ENCODE results near the gene ZSCAN10. TPM values are rescaled to one million over a fixed set of nuclear protein-coding genes. Genes with fewer than 3 reads are reported as not detected.

Gene ZSCAN10
- total and polyA plus RNA-seq, 8 donors: 0.35 TPM; not detected in 7

DNA sequence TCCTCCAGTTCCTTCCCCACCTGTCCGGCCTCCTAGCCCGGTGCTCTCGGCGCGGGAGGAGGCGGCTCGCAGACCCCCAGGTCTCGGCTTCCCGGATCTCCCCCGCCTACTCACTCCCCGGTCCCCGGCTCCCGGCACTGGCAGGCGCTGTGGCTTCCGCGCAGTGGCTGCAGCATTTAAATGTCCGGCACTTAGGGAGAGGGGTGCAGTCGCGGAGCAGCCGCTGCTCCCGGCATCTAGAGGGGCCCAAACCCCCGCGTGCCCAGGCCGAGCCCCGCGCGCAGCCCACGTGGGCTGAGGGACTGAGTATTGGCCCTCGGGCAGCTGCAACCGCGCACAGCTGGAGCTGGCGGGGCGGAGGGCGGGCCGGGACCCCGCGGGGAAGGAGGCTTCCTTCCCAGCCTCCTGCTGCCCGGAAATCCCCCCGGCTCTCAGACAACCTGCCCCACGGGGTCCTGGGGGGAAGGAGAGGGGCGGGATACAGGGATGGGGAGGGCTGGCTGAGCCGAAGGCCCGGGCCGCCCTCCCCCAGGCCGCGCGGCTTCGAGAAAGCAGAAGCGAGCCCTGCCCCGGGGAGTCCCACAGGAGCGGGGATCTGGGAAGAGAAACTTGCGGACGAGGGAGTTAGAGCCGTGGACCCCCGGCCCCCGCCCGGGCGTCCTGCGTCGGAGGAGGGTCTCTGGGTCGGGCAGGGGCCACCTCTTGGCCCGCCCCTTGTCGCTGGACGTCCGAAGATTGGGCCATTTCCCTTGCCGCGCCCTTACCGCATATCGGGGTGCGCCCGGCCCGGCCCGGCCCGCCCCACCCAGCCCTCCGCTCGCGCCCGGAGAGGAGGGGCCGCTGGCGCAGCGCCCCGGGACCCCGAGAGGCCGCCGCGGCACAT lies 53.1 kb downstream of the ZSCAN10 start, which contains the start of gene MMP25:
Gene MMP25, plus strand, starts transcription at position 804 of the 883 bp plus-strand sequence. CDS start 357 bp downstream, outside the sequence.
- TF ChIP-seq, protein P1, sequence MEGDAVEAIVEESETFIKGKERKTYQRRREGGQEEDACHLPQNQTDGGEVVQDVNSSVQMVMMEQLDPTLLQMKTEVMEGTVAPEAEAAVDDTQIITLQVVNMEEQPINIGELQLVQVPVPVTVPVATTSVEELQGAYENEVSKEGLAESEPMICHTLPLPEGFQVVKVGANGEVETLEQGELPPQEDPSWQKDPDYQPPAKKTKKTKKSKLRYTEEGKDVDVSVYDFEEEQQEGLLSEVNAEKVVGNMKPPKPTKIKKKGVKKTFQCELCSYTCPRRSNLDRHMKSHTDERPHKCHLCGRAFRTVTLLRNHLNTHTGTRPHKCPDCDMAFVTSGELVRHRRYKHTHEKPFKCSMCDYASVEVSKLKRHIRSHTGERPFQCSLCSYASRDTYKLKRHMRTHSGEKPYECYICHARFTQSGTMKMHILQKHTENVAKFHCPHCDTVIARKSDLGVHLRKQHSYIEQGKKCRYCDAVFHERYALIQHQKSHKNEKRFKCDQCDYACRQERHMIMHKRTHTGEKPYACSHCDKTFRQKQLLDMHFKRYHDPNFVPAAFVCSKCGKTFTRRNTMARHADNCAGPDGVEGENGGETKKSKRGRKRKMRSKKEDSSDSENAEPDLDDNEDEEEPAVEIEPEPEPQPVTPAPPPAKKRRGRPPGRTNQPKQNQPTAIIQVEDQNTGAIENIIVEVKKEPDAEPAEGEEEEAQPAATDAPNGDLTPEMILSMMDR (IDR thresholded peaks at IDR 0.05): no peak
- Histone ChIP-seq H3K9me3 (no peaks in the 10 kb centered on the region), H3K27me3 (peaks cover 0 to 32% (median 0%) of the 10 kb centered on the region in 4 donors), H3K4me1 (peaks cover 0 to 15% (median 12%) of the 10 kb centered on the region in 3 donors), H3K4me3 (peak within 1 kb of the TSS; percentile 24 to 56 (median 26)), H3K36me3 (no peaks in the 10 kb centered on the region), H3K27ac (no peak within 1 kb of the TSS)
- intact Hi-C loops (cut with DNase I): no loop called here
- DNase-seq: peak in 2 of 6 donors; percentile 74 to 78
- ATAC-seq: peak; percentile 30 to 72 (median 54)
- FAIRE-seq: no peak
- WGBS, 2 donors: 1 to 2% methylated on average over 44 to 86 of the region's 86 CpGs

DNA sequence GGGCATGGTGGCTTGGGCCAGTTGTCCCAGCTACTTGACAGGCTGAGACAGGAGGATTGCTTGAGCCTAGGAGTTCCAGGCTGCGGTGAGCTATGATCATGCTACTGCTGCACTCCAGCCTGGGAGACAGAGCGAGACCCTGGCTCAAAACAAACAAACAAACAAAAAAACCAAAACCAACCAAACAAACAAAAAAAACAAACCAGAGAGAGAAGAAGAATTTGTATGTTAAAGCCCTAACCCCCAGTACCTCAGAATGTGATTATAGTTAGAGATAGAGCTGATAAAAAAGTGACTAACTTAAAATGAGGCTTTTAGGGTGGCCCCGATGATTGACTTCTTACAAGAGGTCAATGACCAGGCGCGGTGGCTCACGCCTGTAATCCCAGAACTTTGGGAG lies 54.4 kb downstream of the ZSCAN10 start:
- WGBS, 2 donors: 89 to 91% methylated on average over 6 of the region's 6 CpGs
- intact Hi-C loops (cut with DNase I): no loop called here
- H3K36me3 ChIP-seq: no peaks in the 10 kb centered on the region
- no peak for FAIRE-seq
- DNase-seq: no peak
- no peaks in the 10 kb centered on the region for H3K9me3 ChIP-seq
- H3K4me3 ChIP-seq: no peak overlapping the region
- no peak overlapping the region for H3K27ac ChIP-seq
- H3K27me3 ChIP-seq: peaks cover 0 to 30% (median 0%) of the 10 kb centered on the region in 4 donors
- ATAC-seq: no peak
- TF ChIP-seq, protein P1 (IDR thresholded peaks at IDR 0.05): no peak
- H3K4me1 ChIP-seq: peaks cover 0 to 15% (median 12%) of the 10 kb centered on the region in 3 donors

DNA sequence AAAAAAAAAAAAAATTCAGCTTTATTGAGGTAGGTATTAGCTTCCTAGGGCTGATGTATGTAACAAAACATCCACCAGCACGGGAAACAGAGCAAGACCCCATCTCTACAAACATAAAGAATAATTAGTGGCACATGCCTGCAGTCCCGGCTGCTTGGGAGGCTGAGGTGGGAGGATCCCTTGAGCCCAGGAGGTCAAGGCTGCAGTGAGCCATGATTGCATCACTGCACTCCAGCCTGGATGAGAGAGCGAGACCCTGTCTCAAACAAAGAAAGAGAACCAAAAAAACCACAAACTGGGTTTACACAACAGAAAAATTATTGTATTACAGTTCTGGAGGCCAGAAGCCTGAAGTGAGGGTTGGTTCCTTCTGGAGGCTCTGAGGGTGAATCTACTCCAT lies 56.7 kb downstream of the ZSCAN10 start:
- intact Hi-C loops (cut with DNase I): no loop called here
- ATAC-seq: no peak
- no peak for FAIRE-seq
- DNase-seq: no peak
- TF ChIP-seq, protein P1 (IDR thresholded peaks at IDR 0.05): no peak
- Histone ChIP-seq H3K27ac (no peak overlapping the region), H3K4me3 (no peak overlapping the region), H3K27me3 (peaks cover 0 to 28% (median 0%) of the 10 kb centered on the region in 4 donors), H3K9me3 (no peaks in the 10 kb centered on the region), H3K36me3 (no peaks in the 10 kb centered on the region), H3K4me1 (peaks cover 0 to 20% (median 20%) of the 10 kb centered on the region in 3 donors)
- 91 to 93% methylated on average over 3 of the region's 3 CpGs for WGBS, 2 donors

DNA sequence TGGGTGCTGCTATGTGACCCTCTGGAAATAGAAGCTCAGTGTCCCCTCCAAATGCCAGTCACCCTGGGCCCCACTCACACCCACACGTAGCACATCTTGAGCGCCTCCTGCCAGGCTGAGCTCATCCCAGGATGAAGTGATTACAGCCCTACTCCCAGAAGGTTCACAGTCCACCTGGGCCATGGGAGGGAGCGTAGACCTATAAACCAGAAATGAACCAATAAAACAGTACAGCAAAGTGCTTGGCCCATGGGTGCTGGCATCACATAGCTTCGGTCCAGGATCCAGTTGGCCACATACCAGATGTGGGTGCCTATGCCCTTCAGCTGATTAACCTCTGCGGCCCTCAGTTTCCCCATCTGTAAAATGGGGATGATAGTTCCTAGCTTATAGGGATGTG lies 60.2 kb downstream of the ZSCAN10 start:
- Histone ChIP-seq H3K9me3 (no peaks in the 10 kb centered on the region), H3K27ac (no peak overlapping the region), H3K36me3 (no peaks in the 10 kb centered on the region), H3K27me3 (peaks cover 0 to under 1% (median 0%) of the 10 kb centered on the region in 4 donors), H3K4me1 (peaks cover 0 to 14% (median 5%) of the 10 kb centered on the region in 3 donors), H3K4me3 (no peak overlapping the region)
- ATAC-seq (no peak), FAIRE-seq (no peak), DNase-seq (no peak)
- TF ChIP-seq, protein P1 (IDR thresholded peaks at IDR 0.05): no peak
- WGBS, 2 donors: 88 to 92% methylated on average over 5 of the region's 5 CpGs
- intact Hi-C loops (cut with DNase I): no loop called here

Other genes starting within 250 kb of the ZSCAN10 start
- 10 to 100 TPM in 3 of 6 donors, 1 to 10 TPM in 3; 8.4 to 28.5 (median 13.1) TPM for gene PRSS22, start 241.1 kb downstream of the ZSCAN10 start, total RNA-seq
- gene PRSS22, start 241.1 kb downstream of the ZSCAN10 start, polyA plus RNA-seq: 10 to 100 TPM; 48.7 to 59.5 TPM
- gene FLYWCH2, start 216.1 kb downstream of the ZSCAN10 start, total RNA-seq: 10 to 100 TPM in 1 of 6 donors, 1 to 10 TPM in 5; 5.8 to 10.1 (median 7.7) TPM
- 10 to 100 TPM; 18.2 to 26.1 TPM for gene FLYWCH2, start 216.1 kb downstream of the ZSCAN10 start, polyA plus RNA-seq
- gene FLYWCH1, start 187.4 kb downstream of the ZSCAN10 start, total RNA-seq: 10 to 100 TPM; 11.5 to 18.6 (median 14.9) TPM
- 10 to 100 TPM; 31.5 to 40.4 TPM for gene FLYWCH1, start 187.4 kb downstream of the ZSCAN10 start, polyA plus RNA-seq
- gene KREMEN2, start 135.0 kb downstream of the ZSCAN10 start, total RNA-seq: under 1 TPM in 3 of 6 donors, not detected in 3; 0.09 to 0.32 (median 0.16) TPM
- gene KREMEN2, start 135.0 kb downstream of the ZSCAN10 start, polyA plus RNA-seq: under 1 TPM; 0.07 to 0.27 TPM
- gene PAQR4, start 129.9 kb downstream of the ZSCAN10 start, total RNA-seq: 1 to 10 TPM; 5.3 to 9.1 (median 6.3) TPM
- gene PAQR4, start 129.9 kb downstream of the ZSCAN10 start, polyA plus RNA-seq: 10 to 100 TPM in 1 of 2 donors, 1 to 10 TPM in 1; 6.6 to 12.5 TPM
- 1 to 10 TPM in 3 of 6 donors, under 1 TPM in 3; 0.28 to 1.7 (median 1.1) TPM for gene PKMYT1, start 118.8 kb downstream of the ZSCAN10 start, total RNA-seq
- 1 to 10 TPM; 3.7 to 4.8 TPM for gene PKMYT1, start 118.8 kb downstream of the ZSCAN10 start, polyA plus RNA-seq
- 1 to 10 TPM; 1.7 to 5.1 (median 2.4) TPM for gene CLDN9, start 86.4 kb downstream of the ZSCAN10 start, total RNA-seq
- 10 to 100 TPM; 10.5 to 12.1 TPM for gene CLDN9, start 86.4 kb downstream of the ZSCAN10 start, polyA plus RNA-seq
- 1 to 10 TPM in 2 of 6 donors, under 1 TPM in 4; 0.37 to 5.1 (median 0.73) TPM for gene CLDN6, start 81.1 kb downstream of the ZSCAN10 start, total RNA-seq
- 1 to 10 TPM in 1 of 2 donors, under 1 TPM in 1; 0.12 to 3.2 TPM for gene CLDN6, start 81.1 kb downstream of the ZSCAN10 start, polyA plus RNA-seq
- 10 to 100 TPM; 26.8 to 91.1 (median 66.7) TPM for gene TNFRSF12A, start 78.9 kb downstream of the ZSCAN10 start, total RNA-seq
- gene TNFRSF12A, start 78.9 kb downstream of the ZSCAN10 start, polyA plus RNA-seq: 100 to 1,000 TPM; 166 to 185 TPM
- 10 to 100 TPM; 10.5 to 24.1 (median 12.4) TPM for gene HCFC1R1, start 75.4 kb downstream of the ZSCAN10 start, total RNA-seq
- gene HCFC1R1, start 75.4 kb downstream of the ZSCAN10 start, polyA plus RNA-seq: 100 to 1,000 TPM in 1 of 2 donors, 10 to 100 TPM in 1; 93.1 to 119 TPM
- gene THOC6, start 75.3 kb downstream of the ZSCAN10 start, total RNA-seq: 10 to 100 TPM in 1 of 6 donors, 1 to 10 TPM in 5; 6.2 to 13.0 (median 7.7) TPM
- 10 to 100 TPM; 33.2 to 38.2 TPM for gene THOC6, start 75.3 kb downstream of the ZSCAN10 start, polyA plus RNA-seq
- 100 to 1,000 TPM in 1 of 6 donors, 10 to 100 TPM in 5; 48.9 to 106 (median 64.3) TPM for gene BICDL2, start 62.4 kb downstream of the ZSCAN10 start, total RNA-seq
- 100 to 1,000 TPM; 126 to 325 TPM for gene BICDL2, start 62.4 kb downstream of the ZSCAN10 start, polyA plus RNA-seq
- gene MMP25, start 52.7 kb downstream of the ZSCAN10 start, total RNA-seq: 1 to 10 TPM in 2 of 6 donors, under 1 TPM in 4; 0.28 to 1.6 (median 0.72) TPM
- 1 to 10 TPM; 1.4 to 1.6 TPM for gene MMP25, start 52.7 kb downstream of the ZSCAN10 start, polyA plus RNA-seq
- gene IL32, start 33.7 kb downstream of the ZSCAN10 start, total RNA-seq: 100 to 1,000 TPM; 151 to 928 (median 250) TPM
- gene IL32, start 33.7 kb downstream of the ZSCAN10 start, polyA plus RNA-seq: 100 to 1,000 TPM; 232 to 815 TPM
- gene ZNF205, start 13.3 kb upstream of the ZSCAN10 start, total RNA-seq: 1 to 10 TPM; 6.5 to 10.0 (median 8.0) TPM
- gene ZNF205, start 13.3 kb upstream of the ZSCAN10 start, polyA plus RNA-seq: 10 to 100 TPM; 22.4 to 43.3 TPM
- gene ZNF213, start 35.7 kb upstream of the ZSCAN10 start, total RNA-seq: 1 to 10 TPM; 5.0 to 8.8 (median 6.7) TPM
- gene ZNF213, start 35.7 kb upstream of the ZSCAN10 start, polyA plus RNA-seq: 1 to 10 TPM; 5.8 to 7.5 TPM
- not detected for gene OR1F1, start 88.9 kb upstream of the ZSCAN10 start, total RNA-seq
- gene OR1F1, start 88.9 kb upstream of the ZSCAN10 start, polyA plus RNA-seq: not detected
- gene ZNF200, start 135.9 kb upstream of the ZSCAN10 start, total RNA-seq: 1 to 10 TPM; 1.5 to 3.7 (median 2.2) TPM
- 1 to 10 TPM; 2.9 to 3.5 TPM for gene ZNF200, start 135.9 kb upstream of the ZSCAN10 start, polyA plus RNA-seq
- 1 to 10 TPM in 1 of 6 donors, under 1 TPM in 4, not detected in 1; 0.20 to 1.1 (median 0.78) TPM for gene MEFV, start 157.3 kb upstream of the ZSCAN10 start, total RNA-seq
- under 1 TPM; 0.05 to 0.23 TPM for gene MEFV, start 157.3 kb upstream of the ZSCAN10 start, polyA plus RNA-seq
- 10 to 100 TPM in 4 of 6 donors, 1 to 10 TPM in 2; 9.2 to 15.4 (median 10.9) TPM for gene ZNF263, start 184.2 kb upstream of the ZSCAN10 start, total RNA-seq
- 10 to 100 TPM; 10.6 to 20.8 TPM for gene ZNF263, start 184.2 kb upstream of the ZSCAN10 start, polyA plus RNA-seq
- gene TIGD7, start 206.1 kb upstream of the ZSCAN10 start, total RNA-seq: 1 to 10 TPM; 1.3 to 3.6 (median 2.4) TPM
- 1 to 10 TPM; 1.9 to 3.3 TPM for gene TIGD7, start 206.1 kb upstream of the ZSCAN10 start, polyA plus RNA-seq
- 10 to 100 TPM in 4 of 6 donors, 1 to 10 TPM in 2; 6.7 to 17.1 (median 10.6) TPM for gene ZNF75A, start 206.2 kb upstream of the ZSCAN10 start, total RNA-seq
- 10 to 100 TPM; 18.2 to 27.5 TPM for gene ZNF75A, start 206.2 kb upstream of the ZSCAN10 start, polyA plus RNA-seq